Retina (tissue), 1 donor: Measurements from ENCODE around the gene DYSF.
"Not testable (repeated sequence)": the region's sequence is repeated elsewhere in the genome, so short reads cannot be mapped to it uniquely, and the experiment has no call there.

ENCODE experiments used
- DNase-seq: peaks from one replicate; pipeline ENCODE4 v3.0.0-alpha.2; 2016

The DYSF gene

DNA sequence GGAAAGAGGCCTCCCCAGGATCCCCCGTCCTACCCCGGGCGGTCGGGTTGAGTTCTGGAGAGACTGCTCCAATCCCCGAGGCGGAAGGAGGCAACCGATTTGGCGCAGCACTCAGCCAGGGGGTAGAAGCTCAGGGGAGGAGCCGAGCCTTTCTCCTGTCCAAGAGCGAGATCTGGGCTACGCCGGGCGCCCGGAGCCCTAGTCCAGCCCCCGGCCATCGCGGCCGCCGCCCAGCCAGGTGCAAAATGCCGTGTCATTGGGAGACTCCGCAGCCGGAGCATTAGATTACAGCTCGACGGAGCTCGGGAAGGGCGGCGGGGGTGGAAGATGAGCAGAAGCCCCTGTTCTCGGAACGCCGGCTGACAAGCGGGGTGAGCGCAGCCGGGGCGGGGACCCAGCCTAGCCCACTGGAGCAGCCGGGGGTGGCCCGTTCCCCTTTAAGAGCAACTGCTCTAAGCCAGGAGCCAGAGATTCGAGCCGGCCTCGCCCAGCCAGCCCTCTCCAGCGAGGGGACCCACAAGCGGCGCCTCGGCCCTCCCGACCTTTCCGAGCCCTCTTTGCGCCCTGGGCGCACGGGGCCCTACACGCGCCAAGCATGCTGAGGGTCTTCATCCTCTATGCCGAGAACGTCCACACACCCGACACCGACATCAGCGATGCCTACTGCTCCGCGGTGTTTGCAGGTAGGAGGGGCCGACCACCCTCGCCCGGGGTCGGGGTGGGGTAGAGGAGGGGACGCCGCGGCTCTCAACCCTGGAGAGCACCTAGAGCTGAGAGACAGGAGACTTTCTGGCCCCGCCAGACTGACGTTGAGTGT, at the start of gene DYSF:
DYSF (plus strand) TSS at position 158 of the 817 bp plus-strand sequence.
- peak; percentile 63 for DNase-seq

DNA sequence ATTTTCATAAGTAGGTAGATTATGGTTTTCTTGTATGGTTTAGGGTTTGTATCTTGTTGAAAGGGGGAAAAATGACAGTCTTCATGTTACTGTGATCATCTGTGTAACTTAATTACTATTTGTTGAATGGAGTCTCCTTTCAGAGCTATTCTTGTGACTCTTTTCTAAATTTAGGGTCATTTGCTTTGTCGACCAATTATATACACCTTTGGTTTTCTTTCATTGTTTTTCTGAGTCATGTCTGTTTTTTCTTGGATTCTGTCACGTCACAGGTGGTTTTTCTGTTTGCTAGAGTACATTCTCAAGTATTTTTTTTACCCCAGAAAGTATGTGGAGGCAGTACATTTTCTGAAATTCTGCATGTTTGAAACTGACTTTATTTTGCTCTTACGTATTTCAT, 43.8 kb upstream of the DYSF start:
- no peak for DNase-seq

GRCh38 chr2:71410696-71411095, 42.7 kb upstream of the DYSF start:
- DNase-seq: no peak

DNA sequence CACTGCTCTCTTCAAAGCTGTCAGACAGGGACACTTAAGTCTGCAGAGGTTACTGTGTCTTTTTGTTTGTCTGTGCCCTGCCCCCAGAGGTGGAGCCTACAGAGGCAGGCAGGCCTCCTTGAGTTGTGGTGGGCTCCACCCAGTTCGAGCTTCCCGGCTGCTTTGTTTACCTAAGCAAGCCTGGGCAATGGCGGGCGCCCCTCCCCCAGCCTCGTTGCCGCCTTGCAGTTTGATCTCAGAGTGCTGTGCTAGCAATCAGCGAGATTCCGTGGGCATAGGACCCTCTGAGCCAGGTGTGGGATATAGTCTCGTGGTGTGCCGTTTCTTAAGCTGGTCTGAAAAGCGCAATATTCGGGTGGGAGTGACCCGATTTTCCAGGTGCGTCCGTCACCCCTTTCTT, 36.5 kb upstream of the DYSF start:
- not testable (repeated sequence) for DNase-seq

DNA sequence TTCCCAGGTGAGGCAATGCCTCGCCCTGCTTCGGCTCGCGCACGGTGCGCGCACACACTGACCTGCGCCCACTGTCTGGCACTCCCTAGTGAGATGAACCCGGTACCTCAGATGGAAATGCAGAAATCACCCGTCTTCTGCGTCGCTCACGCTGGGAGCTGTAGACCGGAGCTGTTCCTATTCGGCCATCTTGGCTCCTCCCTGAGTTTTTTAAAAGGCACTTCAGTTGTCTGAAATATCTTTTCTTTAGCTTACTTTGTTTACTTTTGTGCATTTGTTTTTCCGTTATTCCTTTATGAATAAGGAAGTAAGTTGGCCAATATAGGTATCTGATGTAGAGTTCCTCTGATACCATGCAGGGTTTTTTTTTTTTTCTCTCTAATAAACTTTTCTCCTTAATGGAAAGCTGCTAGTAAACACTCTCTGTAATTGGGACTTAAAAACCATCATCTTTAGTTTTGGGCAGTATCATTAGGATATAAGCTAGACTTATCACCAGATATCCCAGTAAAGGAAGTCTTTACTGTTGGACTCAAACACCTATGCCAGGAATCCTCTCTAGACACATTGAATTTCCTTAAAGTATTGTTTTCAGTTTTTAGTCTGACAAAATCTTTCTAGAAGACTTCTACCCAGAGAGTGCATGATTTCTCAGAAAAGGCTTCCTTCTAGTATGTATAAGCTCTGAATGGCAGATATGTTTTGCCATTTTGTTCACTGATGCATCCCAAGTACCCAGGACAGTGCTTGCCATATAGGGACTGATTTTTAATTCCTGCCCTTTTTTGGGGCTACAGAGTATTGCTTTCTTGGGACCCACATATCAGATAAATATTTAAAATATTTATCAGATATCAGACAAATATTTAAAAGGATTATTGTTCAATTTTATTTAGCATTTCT, 35.8 kb upstream of the DYSF start:
- DNase-seq: peak; percentile 2

DNA sequence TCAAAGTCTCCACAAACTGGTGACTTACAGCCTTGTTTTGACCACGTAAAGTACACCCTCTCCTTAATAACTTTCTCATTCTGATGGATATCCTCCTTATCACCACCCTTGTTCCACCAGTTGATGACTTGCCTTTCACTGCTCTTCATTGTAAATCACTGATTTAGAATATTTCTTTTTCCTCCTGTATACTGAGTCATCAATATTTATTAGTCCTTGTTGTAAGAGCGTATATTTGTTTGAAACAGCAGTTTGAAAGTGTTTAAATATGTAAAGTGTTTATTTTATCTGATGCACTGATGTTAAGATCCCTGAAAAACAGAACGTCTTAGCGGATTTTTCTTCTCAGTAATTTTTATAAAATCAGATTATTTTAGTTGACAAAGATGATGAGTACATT, 34.2 kb upstream of the DYSF start:
- no peak for DNase-seq

DNA sequence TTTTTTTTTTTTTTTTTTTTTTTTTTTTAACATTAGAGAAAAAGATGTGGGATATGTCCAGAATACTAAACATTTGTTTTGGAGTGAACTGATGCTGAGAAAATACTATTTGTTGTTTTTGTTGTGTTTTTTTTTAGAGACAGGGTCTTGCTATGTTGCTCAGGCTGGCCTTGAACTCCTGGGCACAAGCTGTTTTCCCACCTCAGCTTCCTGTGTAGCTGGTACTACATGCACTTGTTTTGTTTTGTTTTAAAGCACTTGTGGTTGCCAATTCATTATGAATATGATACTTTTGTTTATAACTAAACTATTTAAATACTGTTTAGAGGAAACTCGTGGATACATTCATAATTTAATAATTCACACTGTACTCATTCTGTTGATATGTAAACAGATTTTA, 33.4 kb upstream of the DYSF start:
- no peak for DNase-seq

DNA sequence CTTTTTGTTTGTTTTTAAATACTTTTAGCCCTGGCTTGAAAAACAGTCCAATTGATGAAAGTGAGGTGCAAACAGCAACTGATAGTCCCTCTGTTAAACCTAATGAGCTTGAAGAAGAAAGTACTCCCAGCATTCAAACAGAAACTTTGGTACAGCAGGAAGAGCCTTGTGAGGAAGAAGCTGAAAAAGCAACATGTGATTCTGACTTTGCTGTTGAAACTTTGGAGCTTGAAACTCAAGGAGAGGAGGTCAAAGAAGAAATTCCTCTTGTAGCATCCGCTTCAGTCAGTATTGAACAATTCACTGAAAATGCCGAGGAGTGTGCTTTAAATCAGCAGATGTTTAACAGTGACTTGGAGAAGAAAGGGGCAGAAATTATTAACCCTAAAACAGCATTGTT, 30.6 kb upstream of the DYSF start:
- DNase-seq: no peak

GRCh38 chr2:71423817-71424420, 29.4 kb upstream of the DYSF start:
- no peak for DNase-seq

- DNase-seq: no peak
Measured at GRCh38 chr2:71426721-71427120, 26.6 kb upstream of the DYSF start.

DNA sequence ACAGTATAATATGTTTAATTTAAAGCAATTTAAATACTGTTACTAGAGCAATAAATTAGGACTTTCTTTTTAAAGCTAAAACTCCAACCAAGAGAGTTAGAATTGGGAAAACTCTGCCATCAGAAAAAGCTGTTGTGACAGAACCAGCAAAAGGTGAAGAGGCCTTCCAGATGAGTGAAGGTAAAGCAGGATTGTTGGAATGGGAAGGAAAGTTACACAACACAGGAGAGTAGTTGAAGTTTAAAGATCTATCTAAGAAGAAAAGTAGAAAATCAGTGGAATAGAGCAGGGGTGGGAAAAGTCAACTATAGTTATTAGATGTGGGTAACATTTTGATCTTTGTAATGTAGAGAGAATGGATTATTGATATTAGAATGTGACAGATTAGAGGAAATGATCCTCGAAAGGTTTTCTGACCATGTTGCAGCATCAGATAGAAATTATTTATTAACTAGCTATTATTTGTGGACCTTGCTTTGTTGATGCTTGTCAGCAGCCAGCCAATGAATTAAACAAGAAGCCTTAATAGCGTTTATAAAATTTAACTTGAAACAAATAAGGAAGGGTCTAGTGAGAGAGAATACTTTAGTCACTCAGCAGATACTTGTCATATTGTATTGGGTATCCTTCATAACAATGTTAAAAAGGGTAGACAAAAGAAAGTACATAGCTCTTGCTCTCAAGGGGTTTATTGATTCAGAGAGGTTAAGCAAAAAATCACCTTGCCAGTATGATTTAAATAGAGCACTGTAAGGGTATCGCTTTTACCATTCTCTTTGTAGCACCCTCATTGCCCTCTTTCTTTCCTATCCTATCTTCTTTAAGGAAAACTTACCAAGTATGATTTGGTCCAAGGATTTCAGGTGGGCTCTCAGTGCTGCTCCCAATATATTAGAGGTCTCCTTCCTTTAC, 24.6 kb upstream of the DYSF start:
- no peak for DNase-seq

DNA sequence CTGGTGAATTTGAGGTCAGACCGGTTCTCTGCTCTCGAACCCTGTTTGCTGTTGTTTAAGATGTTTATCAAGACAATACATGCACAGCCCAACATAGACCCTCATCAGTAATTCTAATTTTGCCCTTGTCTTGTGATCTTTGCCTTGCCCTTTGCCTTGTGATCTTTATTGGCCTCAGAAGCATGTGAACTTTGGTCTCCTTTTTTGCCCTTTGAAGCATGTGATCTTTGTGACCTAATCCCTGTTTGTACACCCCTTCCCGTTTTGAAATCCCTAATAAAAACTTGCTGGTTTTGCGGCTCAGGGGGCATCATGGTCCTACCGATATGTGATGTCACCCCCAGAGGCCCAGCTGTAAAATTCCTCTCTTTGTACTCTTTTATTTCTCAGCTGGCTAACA, 8.2 kb upstream of the DYSF start:
- DNase-seq: not testable (repeated sequence)

GRCh38 chr2:71446505-71446904, 6.9 kb upstream of the DYSF start:
- no peak for DNase-seq

- DNase-seq: no peak
Measured at GRCh38 chr2:71449343-71449742, 4.0 kb upstream of the DYSF start.

DNA sequence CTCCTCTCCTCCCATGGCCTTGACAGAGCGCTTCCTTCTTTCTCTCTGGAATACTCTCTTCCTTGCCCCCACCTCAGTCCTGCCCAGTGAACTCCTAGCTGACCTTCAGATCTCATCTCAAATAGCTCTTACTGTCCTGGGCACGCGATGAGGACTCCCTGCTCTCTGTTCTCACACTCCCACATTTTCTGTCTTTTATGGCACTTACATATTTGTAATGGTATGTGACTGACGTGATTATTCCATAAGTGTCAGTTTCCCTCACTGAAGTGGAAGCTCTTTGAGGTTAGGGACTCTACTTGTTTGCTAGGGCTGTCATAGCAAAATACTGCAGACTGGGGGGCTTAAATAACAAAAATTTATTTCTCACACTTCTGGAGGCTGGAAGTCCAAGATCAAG, 1.7 kb upstream of the DYSF start:
- no peak for DNase-seq

DNA sequence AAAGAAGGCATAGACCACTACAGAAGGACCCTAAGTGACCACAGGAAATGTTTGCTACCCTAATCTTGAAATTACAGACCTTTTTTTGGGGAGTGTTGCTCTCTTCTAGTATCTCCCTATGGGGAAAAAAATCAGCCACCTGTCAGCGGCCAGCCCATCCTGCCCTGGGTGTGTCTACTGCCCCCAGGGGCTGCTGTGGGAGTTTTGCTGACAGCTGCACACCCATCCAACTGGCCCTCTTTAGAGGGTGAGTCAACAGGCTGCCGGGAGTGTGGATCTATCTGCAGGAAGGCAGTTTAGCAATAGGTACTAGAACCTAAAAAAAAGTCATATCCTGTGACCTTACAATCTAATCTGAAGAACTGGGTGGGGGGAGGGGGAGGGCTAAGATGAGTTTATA, 796 bp upstream of the DYSF start:
- no peak for DNase-seq

DNA sequence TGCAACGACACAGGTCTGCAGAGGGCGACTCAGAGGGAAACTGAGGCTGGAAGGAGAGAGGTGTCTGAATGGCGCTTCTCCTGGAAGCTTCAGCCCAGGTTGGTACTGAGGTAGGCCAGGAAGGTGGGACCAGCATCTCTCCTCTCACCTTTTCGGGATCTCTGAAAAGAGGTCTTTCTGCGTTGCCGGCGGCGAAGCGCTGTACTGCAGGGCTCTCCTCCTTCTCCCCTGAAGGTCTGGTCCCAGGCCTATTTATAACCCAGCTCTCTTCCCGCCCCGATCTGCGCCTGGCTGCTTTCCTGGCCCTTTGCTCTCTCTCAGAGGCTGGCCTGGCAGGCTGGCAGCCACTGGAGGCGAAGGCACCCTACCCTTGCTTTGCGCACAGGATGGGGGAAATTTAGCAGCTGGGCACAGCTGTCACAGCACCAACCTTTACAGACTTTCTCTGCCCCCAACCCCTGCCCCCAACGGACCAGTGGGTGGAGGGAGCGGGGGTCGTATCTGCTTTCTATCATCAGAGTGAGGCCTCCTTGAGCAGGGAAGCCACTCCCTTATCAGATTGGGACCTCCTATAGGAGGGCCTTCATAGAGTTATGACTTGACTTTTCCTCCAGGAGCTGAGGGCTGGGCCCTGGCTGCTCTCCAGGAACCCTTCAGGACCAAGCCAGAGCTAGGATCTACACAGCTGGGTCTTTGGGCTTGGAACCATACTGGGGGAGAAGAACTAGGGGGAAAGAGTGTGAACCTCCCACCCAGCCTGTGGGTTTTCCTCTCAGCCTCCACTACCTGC, 1.1 kb downstream of the DYSF start:
- DNase-seq: no peak

DNA sequence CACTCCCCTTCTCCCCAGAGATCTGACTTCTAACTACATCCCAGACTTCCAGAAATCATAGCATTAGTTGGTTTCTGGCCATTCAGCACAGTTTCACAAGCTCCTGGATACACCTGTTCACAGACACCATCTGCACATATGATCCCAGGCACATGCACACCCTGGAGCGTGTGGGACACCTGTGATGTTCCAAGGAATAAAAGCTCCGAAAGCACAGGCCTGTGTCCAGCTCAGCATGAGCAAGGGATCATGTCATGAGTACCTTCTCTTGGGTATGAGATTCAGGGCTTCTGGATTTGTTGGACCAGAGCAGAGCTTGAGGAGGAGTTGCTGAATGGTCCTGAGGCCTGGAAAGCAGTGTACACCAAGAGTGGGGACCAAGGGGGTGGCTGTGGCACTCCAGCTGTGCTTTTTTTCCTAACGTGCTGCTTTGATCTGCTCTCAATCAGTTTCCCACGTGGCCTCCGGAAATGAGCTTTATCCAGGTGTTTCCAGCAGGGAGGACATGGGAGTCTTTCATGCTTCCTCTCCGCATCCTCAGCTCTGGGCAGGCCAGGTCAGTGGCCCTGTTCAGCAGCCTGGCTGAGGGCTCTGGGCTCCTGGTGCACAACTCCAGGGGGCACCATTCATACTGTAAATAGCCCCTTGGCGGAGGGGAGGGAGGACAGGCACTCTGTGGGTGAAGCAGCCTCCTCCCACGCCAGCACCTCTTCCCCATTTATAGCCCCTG, 1.8 kb downstream of the DYSF start:
- DNase-seq: no peak

DNA sequence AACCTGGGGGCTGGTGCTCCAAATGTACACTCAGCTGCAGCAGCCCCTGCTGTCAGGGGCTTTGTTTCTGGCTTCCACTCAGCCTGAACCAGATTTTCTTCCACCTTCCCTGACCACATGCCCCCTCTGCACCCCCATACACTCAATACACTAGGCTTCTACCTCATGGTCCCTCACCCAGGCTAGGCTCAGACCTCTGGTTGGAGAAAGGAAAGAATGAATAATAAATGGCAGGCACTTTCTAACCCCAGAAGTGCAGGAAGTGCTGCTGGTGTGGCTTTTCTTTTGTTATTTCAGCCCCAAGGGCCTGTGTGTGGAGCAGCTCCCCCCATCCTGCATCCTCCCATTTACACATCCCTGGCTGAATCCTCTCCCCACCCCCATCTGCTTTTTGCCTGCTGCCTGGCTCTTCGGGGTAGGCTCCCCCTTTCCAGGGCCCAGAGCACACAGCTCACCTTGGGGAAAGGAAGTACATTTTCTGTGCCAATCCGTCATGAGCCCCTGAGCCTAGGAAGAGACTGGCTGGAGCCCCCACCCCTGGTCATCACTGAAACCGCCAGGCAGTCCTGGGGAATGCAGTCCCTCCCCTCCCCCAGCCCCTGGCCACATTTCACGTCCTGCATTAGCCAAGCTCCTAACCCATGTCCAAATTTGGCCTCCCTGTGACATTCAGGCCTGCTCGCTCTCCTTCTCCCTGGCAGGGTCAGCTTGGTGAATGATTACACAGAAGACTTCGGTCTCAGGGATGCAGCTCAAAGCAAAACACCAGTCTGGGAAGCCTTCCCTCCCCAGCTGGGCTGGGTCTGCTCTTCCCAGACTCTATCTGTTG, 2.6 kb downstream of the DYSF start:
- DNase-seq: peak; percentile 20

DNA sequence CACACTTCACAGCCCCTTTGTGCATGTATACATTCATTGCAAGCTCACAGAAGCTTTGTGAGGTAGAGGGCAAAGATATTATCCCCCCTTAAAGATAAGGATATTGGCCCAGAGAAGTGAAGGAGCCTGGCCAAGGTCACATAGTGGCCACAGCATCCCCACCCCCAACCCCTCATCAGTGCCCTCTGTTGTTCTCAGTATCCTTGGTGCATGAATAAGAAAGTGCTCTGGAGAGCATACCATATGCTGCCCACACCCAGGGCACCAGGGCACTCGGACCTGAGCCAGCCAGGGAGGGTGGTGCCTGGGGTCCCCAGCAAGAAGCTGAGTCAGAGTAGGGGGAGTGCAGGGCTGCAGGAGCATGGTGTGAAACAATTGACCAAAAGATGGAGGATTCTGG, 3.3 kb downstream of the DYSF start:
- no peak for DNase-seq
